Activated CD8-positive, alpha-beta memory T cell treated with anti-CD3 and anti-CD28 coated beads, Interleukin-2, amount 50 U/mL, for 4 hours (primary cell): ENCODE measurements around the gene KIF16B.
"Not testable (repeated sequence)": the region's sequence is repeated elsewhere in the genome, so short reads cannot be mapped to it uniquely, and the experiment has no call there.

Source experiments
- DNase-seq: peaks from one replicate; pipeline ENCODE4 v3.0.0-alpha.2; 2020

Gene KIF16B

DNA sequence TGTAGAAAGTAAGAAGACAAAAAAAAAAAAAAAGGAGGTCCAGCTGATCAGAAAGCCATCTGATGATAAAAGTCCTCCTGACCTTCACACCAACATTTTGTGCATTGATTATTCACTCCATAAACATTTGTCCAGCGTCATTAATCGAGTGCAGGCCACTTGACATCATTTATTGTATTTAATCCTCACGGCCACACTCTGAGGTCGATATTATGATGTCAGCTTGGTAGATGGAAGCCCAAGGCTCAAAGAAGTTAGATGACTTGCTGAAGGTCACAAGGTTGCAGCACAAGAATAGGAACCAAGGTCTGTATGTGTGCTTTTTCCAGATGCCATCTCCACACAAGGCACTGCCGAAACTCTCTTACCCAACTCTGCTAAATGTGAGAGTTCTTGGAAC is 328.4 kb downstream of the KIF16B start:
- no peak for DNase-seq

DNA sequence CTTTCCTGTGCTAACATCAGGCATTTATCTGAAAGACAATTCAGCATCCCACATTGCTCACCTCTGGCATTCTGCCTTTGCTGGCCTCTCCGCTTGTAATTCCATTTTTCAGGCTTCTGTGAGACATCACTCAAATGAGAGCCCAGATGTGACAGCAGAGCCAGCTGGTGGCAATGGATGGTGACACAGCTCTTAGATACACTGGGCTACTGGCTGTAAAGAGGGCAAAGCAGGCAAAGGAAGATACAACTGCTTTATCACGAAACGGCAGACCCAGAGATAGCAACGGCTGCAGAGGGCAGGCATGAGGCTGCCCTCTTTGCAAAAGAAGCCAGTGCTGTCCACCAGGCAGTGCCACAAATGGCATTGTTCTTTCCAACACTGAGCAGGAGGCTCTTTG is 329.8 kb downstream of the KIF16B start:
- no peak for DNase-seq

DNA sequence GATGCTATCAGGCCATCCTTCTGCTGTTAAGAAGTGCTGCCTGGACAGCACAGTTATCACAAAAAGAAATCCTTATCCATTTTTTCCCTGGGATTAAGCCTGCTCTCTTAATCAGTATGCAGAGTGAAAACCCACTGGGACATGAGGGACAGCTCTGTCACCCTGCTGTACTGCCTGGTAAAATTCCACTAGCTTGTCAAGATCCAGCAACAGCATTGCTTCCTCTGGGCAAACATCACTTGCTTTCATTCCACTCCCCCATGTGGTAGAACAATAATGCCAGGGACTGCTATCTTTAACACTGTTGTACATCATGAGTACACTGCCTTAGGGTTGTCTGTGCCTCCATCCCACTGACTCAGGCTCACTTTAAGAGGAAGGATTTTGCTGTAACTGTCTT is 331.3 kb downstream of the KIF16B start:
- DNase-seq = no peak

DNA sequence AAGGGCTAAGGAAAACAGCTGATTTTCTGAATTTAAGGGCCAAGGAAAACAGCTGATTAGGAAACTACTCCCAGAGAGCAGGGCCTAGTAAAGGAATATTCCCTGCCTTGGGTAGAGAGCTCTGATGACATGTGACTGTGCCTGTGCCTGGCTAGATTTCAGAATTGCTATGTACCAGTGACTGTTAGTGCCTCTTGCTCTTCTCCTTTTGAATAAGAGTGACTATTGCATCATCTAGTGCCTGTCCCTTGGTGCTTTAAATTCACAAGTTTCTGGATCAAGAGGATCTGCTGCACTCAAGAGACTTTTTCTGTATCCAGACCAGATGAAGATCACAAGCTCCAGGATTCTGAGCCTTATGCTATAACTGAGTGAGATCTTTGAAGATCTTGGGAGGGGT is 332.9 kb downstream of the KIF16B start:
- DNase-seq = no peak

DNA sequence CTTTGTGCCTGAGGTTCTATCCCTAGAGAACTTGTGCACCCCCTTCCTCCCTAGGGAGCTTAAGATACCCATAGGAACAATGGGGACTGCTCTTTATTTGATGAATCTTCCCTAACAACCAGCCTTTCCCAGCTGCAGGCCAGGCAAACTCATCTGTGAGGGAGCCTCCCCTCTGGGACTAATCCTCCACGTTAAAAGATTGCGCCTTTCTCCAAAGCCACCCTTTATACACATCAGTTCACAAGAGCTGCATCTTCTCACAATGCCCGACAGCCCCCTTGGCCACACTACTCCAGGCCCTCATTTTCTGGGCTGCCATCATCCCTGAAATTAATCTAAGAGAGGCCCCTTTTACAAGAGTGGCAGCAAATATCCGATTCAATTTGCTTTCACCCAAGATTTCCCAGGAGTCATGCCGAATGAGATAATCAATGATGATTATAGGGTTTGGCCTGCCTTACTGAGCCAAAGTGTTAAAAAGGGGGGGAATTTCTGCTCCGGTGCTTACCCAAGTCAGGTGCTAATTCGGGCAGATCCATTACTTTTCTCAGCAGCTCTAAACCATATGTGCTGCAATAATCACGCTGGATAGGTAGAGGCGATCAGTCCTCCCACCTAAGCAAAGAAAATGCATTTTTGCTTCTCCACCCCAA is 336.5 kb downstream of the KIF16B start:
- DNase-seq = no peak

DNA sequence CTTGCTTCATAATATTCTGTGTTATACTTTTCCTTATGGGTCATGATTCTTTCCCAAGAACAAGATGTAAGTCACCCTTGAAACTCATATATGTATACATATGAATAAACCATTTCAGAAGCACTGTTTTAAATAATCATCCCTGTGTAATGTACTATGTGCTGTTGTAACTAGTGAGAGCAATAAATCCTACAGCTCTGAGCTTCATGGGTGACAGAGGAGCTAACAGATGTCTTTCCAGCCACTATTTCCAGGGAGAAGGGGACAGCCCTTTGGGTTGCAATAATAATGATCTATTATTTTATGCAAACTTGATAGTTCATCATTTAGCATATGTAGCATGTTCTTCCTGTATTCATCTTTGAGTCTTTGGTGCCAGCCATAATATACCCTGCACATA is 342.8 kb downstream of the KIF16B start:
- no peak for DNase-seq

DNA sequence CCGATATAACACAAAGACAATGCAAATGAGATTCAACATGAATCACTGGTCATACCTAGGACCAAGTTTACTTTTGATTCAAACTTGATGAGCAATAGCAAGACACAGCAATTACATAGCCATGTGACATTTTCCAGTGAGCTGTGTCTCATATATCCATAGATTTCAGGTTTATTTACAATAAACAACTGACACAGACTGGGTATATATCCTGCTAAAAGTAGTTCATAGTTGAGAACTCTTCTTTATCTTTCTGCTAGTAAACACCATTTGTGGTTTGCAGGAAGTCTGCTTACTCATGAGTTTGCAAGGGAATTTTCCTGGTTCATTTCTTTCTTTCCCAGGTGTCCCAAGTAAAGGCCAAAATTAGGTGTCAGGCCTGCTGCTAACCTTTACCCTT is 343.4 kb downstream of the KIF16B start:
- no peak for DNase-seq

DNA sequence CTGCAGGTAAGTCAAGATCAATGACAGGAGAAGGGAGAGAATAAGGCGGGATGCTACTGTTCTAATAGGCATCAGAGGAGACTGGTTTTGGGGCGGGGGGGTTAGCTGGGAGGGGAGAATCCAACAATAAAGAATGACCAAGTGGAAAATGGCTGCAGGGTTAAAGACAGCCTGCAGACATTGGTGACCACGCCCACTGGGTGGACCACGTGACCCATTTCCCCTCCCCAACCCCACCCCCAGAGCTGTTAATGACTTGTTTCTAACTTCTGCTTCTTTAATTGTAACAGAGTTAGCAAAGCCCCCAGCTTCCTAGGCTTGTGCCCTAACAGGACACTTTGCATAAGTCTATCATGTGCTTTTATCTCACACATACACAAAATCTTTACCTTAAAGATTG is 344.5 kb downstream of the KIF16B start:
- no peak for DNase-seq

DNA sequence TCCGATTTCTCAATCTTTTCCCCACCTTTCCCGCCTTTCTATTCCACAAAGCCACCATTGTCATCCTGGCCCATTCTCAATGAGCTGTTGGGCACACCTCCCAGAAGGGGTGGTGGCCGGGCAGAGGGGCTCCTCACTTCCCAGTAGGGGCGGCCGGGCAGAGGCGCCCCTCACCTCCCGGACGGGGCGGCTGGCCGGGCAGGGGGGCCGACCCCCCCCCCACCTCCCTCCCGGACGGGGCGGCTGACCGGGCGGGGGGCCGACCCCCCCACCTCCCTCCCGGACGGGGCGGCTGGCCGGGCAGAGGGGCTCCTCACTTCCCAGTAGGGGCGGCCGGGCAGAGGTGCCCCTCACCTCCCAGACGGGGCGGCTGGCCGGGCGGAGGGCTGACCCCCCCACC is 346.3 kb downstream of the KIF16B start:
- DNase-seq = not testable (repeated sequence)

DNA sequence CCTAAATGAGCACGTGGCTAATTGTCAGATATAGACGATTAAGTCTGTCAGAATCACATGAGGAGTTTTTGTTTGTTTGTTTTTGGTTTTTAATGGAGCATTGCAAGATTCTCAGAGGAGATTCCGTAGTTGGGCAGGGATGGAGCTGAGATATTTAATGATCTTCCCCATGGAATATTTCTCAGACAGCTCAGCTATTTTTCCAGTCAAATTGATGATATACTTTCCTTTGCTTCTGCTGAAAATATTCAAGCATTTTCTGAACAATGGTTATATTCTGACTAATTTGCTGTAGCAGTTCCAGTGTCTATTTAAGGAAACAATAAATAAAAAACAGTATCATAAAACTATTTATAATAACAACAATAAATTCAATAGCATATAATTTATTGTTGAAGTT is 348.4 kb downstream of the KIF16B start:
- DNase-seq = no peak

DNA sequence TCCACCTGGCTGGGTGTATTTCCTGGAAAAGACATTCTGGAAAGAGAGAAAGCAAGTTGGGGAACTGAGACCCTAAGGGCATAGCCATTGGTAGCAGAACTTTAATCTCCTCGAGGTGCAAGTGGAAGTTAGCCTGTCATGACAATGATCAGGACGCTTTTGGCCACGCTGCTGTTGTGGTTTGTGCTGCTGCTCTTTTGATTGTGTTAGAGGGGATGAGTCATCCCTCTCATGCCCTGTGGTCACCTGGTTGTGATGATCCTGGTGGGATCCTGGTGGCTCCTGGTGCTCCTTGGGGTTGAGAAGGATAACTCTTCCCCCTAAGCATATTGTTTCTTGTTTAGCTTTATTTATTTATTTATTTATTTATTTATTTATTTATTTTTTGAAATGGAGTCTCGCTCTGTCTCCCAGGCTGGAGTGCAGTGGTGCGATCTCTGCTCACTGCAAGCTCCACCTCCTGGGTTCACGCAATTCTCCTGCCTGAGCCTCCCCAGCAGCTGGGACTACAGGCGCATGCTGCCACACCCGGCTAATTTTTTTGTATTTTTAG is 350.3 kb downstream of the KIF16B start:
- no peak for DNase-seq
